GM23248 (cell line): ENCODE measurements around the gene TH. TPM values are rescaled to one million over a fixed set of nuclear protein-coding genes. Genes with fewer than 3 reads are reported as not detected.

Experiments
- DNase-seq: peaks from one replicate; pipeline ENCODE4 v3.0.0-alpha.2; 2015
- H2AFZ ChIP-seq: fragments of 200-600 bp; sonication (generic); 2 replicates; pipeline ENCODE4 v1.6.1; 2016; ENCODE audit warnings: antibody characterized with exemption
- H3F3A ChIP-seq: fragments of 200-600 bp; sonication (generic); 2 replicates; pipeline ENCODE4 v1.6.1; 2016; ENCODE audit warnings: mild to moderate bottlenecking, antibody characterized with exemption, mixed run types; ENCODE audit not compliant: insufficient read depth
- H3K27ac ChIP-seq: fragments of 200-600 bp; sonication (generic); 2 replicates; pipeline ENCODE4 v1.5.1; 2016; ENCODE audit warnings: mild to moderate bottlenecking
- H3K27me3 ChIP-seq: fragments of 200-600 bp; sonication (generic); replicated peaks from 2 replicates; pipeline ENCODE4 v1.6.1; 2016; ENCODE audit warnings: mild to moderate bottlenecking; ENCODE audit not compliant: insufficient read depth
- H3K36me3 ChIP-seq: fragments of 200-600 bp; sonication (generic); 2 replicates; pipeline ENCODE4 v1.6.1; 2016; ENCODE audit warnings: low read depth, mild to moderate bottlenecking
- H3K4me1 ChIP-seq: fragments of 200-600 bp; sonication (generic); 2 replicates; pipeline ENCODE4 v1.6.1; 2016; ENCODE audit warnings: mild to moderate bottlenecking; ENCODE audit not compliant: insufficient read depth
- H3K4me2 ChIP-seq: fragments of 200-600 bp; sonication (generic); one replicate; pipeline ENCODE4 v1.6.1; 2016; ENCODE audit warnings: mild to moderate bottlenecking; ENCODE audit not compliant: unreplicated experiment
- H3K4me3 ChIP-seq: fragments of 200-600 bp; sonication (generic); 2 replicates; pipeline ENCODE4 v1.5.1; 2016; ENCODE audit warnings: mild to moderate bottlenecking
- H3K79me2 ChIP-seq: fragments of 200-600 bp; sonication (generic); 2 replicates; pipeline ENCODE4 v1.6.1; 2016; ENCODE audit warnings: mild to moderate bottlenecking; ENCODE audit not compliant: insufficient read depth
- H3K9ac ChIP-seq: fragments of 200-600 bp; sonication (generic); 2 replicates; pipeline ENCODE4 v1.6.1; 2016; ENCODE audit warnings: mild to moderate bottlenecking
- H3K9me2 ChIP-seq: fragments of 200-600 bp; sonication (generic); 2 replicates; pipeline ENCODE4 v1.6.1; 2016; ENCODE audit warnings: mixed run types, mild to moderate bottlenecking, moderate library complexity; ENCODE audit not compliant: insufficient read depth
- H3K9me3 ChIP-seq: fragments of 200-600 bp; sonication (generic); one replicate; pipeline ENCODE4 v1.6.1; 2017; ENCODE audit warnings: low read depth
- H4K20me1 ChIP-seq: fragments of 200-600 bp; sonication (generic); 2 replicates; pipeline ENCODE4 v1.6.0; 2016; ENCODE audit not compliant: insufficient read depth
- EZH2 ChIP-seq: fragments of 200-600 bp; sonication (generic); IDR thresholded peaks from 2 replicates; pipeline ENCODE4 v1.6.1; 2018; ENCODE audit warnings: antibody characterized with exemption, mild to moderate bottlenecking; ENCODE audit not compliant: insufficient read depth, poor library complexity, severe bottlenecking
- EZH2phosphoT487 ChIP-seq: fragments of 200-600 bp; sonication (generic); IDR thresholded peaks from 2 replicates; pipeline ENCODE4 v1.6.1; 2018; ENCODE audit warnings: antibody characterized with exemption, moderate library complexity, mild to moderate bottlenecking, low read depth; ENCODE audit not compliant: insufficient read depth
- WGBS, 2 experiments: methylation state at CpG; one replicate each; pipeline ENCODE4 v1.1.6; 2015 to 2017; ENCODE audit warnings: low lambda C conversion rate in 2 of 2, low coverage in 1 of 2; ENCODE audit errors: missing lambda C conversion rate in 2 of 2; 5-methylcytosine and 5-hydroxymethylcytosine counted together
- in situ Hi-C: fragments of 300-500 bp; cut with MboI; formaldehyde crosslinking; loops from 2 replicates; pipeline ENCODE4 v1.15.0; 2020
- polyA plus RNA-seq: library from polyadenylated mRNA; unstranded; fragments of >200 nt; fragmentation: Nextera tagmentation; extraction: Ambion mirVana; gene quantifications from 2 replicates; pipeline ENCODE4 v1.2.1, GENCODE V29; 2016
- total RNA-seq: library from RNA; depleted of rRNA; stranded (reverse); fragments of >200 nt; shearing (Covaris generic); gene quantifications from 2 replicates; pipeline ENCODE4 v1.2.3, GENCODE V29; 2014

TH gene
- total and polyA plus RNA-seq, 2 experiments from 2014 or later, result not detected

- H3K79me2 ChIP-seq, result no peaks in the 10 kb centered on the region
- H3K4me1 ChIP-seq, result peaks cover 7% of the 10 kb centered on the region; the same call in 1 of the 2 replicates
- WGBS, 2 experiments, result 13 to 17% methylated on average over 13 to 18 of the region's 18 CpGs
- no peaks in the 10 kb centered on the region for H3K9me3 ChIP-seq
- no peaks in the 10 kb centered on the region for H3K9me2 ChIP-seq
- TF ChIP-seq EZH2phosphoT487 (no peak), EZH2 (peak; percentile 49)
- H3K27me3 ChIP-seq, result peaks cover 93% of the 10 kb centered on the region
- H4K20me1 ChIP-seq, result no peaks in the 10 kb centered on the region
- no peak overlapping the region for H3K27ac ChIP-seq
- no peak overlapping the region for H3K4me3 ChIP-seq
- H2AFZ ChIP-seq, result no peak overlapping the region
- no peak overlapping the region for H3K9ac ChIP-seq
- in situ Hi-C loops, result no loop called here
- no peaks in the 10 kb centered on the region for H3K36me3 ChIP-seq
- peaks cover 4% of the 10 kb centered on the region; the same call in 1 of the 2 replicates for H3F3A ChIP-seq
- no peak overlapping the region for H3K4me2 ChIP-seq
- no peak for DNase-seq
Measured at GRCh38 chr11:2144544-2145248, 26.9 kb downstream of the TH start.

GRCh38 chr11:2143799-2144543 is 27.6 kb downstream of the TH start:
- in situ Hi-C loops, result no loop called here

GRCh38 chr11:2143477-2143798 is 28.2 kb downstream of the TH start:
- peaks cover 4% of the 10 kb centered on the region; the same call in 1 of the 2 replicates for H3F3A ChIP-seq
- H3K79me2 ChIP-seq, result no peaks in the 10 kb centered on the region
- H3K27me3 ChIP-seq, result peaks cover 87% of the 10 kb centered on the region
- no peak overlapping the region for H3K4me2 ChIP-seq
- TF ChIP-seq EZH2, result no peak
- TF ChIP-seq EZH2phosphoT487, result no peak
- no peaks in the 10 kb centered on the region for H3K9me2 ChIP-seq
- no peaks in the 10 kb centered on the region for H4K20me1 ChIP-seq
- in situ Hi-C loops, result no loop called here
- H3K27ac ChIP-seq, result no peak overlapping the region
- H3K36me3 ChIP-seq, result no peaks in the 10 kb centered on the region
- no peak overlapping the region for H2AFZ ChIP-seq
- 17% methylated on average over 12 of the region's 12 CpGs for WGBS, 2 experiments
- H3K9me3 ChIP-seq, result no peaks in the 10 kb centered on the region
- peaks cover 7% of the 10 kb centered on the region; the same call in 1 of the 2 replicates for H3K4me1 ChIP-seq
- H3K9ac ChIP-seq, result no peak overlapping the region
- no peak overlapping the region for H3K4me3 ChIP-seq
- no peak for DNase-seq

More at GRCh38 chr11:2143799-2144543, 27.6 kb downstream of the TH start:
- Histone ChIP-seq H3K9me3 (no peaks in the 10 kb centered on the region), H3K4me3 (no peak overlapping the region), H3K9ac (no peak overlapping the region), H3F3A (peaks cover 4% of the 10 kb centered on the region; the same call in 1 of the 2 replicates), H3K36me3 (no peaks in the 10 kb centered on the region), H3K79me2 (no peaks in the 10 kb centered on the region), H3K4me2 (no peak overlapping the region), H3K27me3 (peaks cover 90% of the 10 kb centered on the region), H2AFZ (no peak overlapping the region), H3K4me1 (peaks cover 7% of the 10 kb centered on the region; the same call in 1 of the 2 replicates), H3K9me2 (no peaks in the 10 kb centered on the region), H3K27ac (no peak overlapping the region), H4K20me1 (no peaks in the 10 kb centered on the region)
- TF ChIP-seq EZH2 (peak; percentile 95), EZH2phosphoT487 (peak; percentile 56; the same call in 1 of the 2 replicates)
- no peak for DNase-seq
- 4% methylated on average over 64 to 72 of the region's 72 CpGs for WGBS, 2 experiments

GRCh38 chr11:2142762-2143202 is 28.8 kb downstream of the TH start:
- Histone ChIP-seq H3K4me3 (no peak overlapping the region), H3K4me1 (peaks cover 7% of the 10 kb centered on the region; the same call in 1 of the 2 replicates), H2AFZ (no peak overlapping the region), H3K4me2 (no peak overlapping the region), H3K36me3 (no peaks in the 10 kb centered on the region), H4K20me1 (no peaks in the 10 kb centered on the region), H3K9me2 (no peaks in the 10 kb centered on the region), H3K27me3 (peaks cover 85% of the 10 kb centered on the region), H3K79me2 (no peaks in the 10 kb centered on the region), H3F3A (peaks cover 4% of the 10 kb centered on the region; the same call in 1 of the 2 replicates), H3K9ac (no peak overlapping the region), H3K27ac (no peak overlapping the region), H3K9me3 (no peaks in the 10 kb centered on the region)
- in situ Hi-C loops, result no loop called here
- TF ChIP-seq EZH2 (no peak), EZH2phosphoT487 (no peak)
- 14 to 16% methylated on average over 6 of the region's 6 CpGs for WGBS, 2 experiments
- DNase-seq, result peak; percentile 64
